ENCODE results near the gene GRID1.

DNA sequence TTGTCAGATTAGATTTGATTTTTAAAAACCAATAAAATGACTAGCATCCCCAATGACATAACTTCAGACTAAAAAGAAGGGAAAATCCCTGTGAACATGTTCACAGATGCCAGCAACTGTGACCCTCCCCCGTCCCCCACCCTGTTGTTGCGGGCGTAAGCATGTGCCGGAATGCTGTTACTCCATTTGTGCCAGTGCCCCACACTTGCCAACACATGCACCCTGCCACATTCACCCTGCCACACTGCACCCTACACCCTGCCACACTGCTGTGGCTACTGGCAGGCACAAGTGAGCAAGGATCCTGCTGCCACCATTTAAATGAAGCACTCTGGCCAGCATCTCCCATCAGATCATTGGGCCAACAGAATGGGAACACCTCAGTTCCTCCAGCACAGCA lies 540.2 kb downstream of the GRID1 start:
- TF ChIP-seq CTCF (IDR thresholded peaks at IDR 0.05) (no peak), CHD2 (IDR thresholded peaks at IDR 0.05; ENCODE audit: low read length, partially characterized antibody) (no peak), POLR2AphosphoS5 (IDR thresholded peaks at IDR 0.05; ENCODE audit: low read depth, low read length) (no peak), TEAD4 (IDR thresholded peaks at IDR 0.05; ENCODE audit: borderline replicate concordance, insufficient read depth) (no peak), NFIC (IDR thresholded peaks at IDR 0.05; ENCODE audit: borderline replicate concordance) (no peak)
- TF ChIP-seq, protein P1, sequence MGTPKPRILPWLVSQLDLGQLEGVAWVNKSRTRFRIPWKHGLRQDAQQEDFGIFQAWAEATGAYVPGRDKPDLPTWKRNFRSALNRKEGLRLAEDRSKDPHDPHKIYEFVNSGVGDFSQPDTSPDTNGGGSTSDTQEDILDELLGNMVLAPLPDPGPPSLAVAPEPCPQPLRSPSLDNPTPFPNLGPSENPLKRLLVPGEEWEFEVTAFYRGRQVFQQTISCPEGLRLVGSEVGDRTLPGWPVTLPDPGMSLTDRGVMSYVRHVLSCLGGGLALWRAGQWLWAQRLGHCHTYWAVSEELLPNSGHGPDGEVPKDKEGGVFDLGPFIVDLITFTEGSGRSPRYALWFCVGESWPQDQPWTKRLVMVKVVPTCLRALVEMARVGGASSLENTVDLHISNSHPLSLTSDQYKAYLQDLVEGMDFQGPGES (IDR thresholded peaks at IDR 0.05; ENCODE audit: low read depth, low read length), result no peak
